Keratinocyte (primary cell): ENCODE results near the gene HOXB5. TPM values are rescaled to one million over a fixed set of nuclear protein-coding genes. Genes with fewer than 3 reads are reported as not detected.

Experiments
- DNase-seq: peaks from one replicate; pipeline ENCODE4 v3.0.0-alpha.2; 2011; ENCODE audit warnings: low read depth, missing footprints, low spot score
- FAIRE-seq: peaks from 2 replicates; lab custom pipeline; 2011; peaks lifted over from hg19 to GRCh38; lab: Jason Lieb, UNC
- H2AFZ ChIP-seq: 2 replicates; pipeline ENCODE4 v1.6.0; 2012; ENCODE audit warnings: low read length, control low read depth, inconsistent platforms; ENCODE audit not compliant: control insufficient read depth
- H3K27ac ChIP-seq: 2 replicates; pipeline ENCODE4 v1.5.1; 2011; ENCODE audit warnings: low read length; ENCODE audit not compliant: control insufficient read depth, insufficient read depth
- H3K27me3 ChIP-seq: 3 replicates; pipeline ENCODE4 v1.6.0; 2011; ENCODE audit warnings: low read length; ENCODE audit not compliant: control insufficient read depth, insufficient read depth; ENCODE audit errors: extremely low read depth
- H3K36me3 ChIP-seq, 2 experiments: 2 replicates in 1 of 2; 3 replicates in 1 of 2; pipeline ENCODE4 v1.5.1; 2011; ENCODE audit warnings: low read length in 2 of 2, mild to moderate bottlenecking in 1 of 2; ENCODE audit not compliant: control insufficient read depth in 2 of 2, insufficient read depth in 2 of 2; ENCODE audit errors: extremely low read depth in 1 of 2
- H3K4me1 ChIP-seq: 3 replicates; pipeline ENCODE4 v1.5.1; 2011; ENCODE audit warnings: low read length; ENCODE audit not compliant: control insufficient read depth, insufficient read depth; ENCODE audit errors: extremely low read depth
- H3K4me2 ChIP-seq: 3 replicates; pipeline ENCODE4 v1.6.0; 2011; ENCODE audit warnings: low read depth, low read length; ENCODE audit not compliant: control insufficient read depth, insufficient read depth; ENCODE audit errors: extremely low read depth
- H3K4me3 ChIP-seq, 3 experiments: fragments of 200-600 bp in 1 of 3; sonication (generic) in 1 of 3; 2 replicates in 2 of 3; 3 replicates in 1 of 3; pipeline ENCODE4 v1.5.1; 2011 to 2016; ENCODE audit warnings: low read length in 3 of 3, mild to moderate bottlenecking in 3 of 3, control low read depth in 2 of 3, inconsistent platforms in 1 of 3, low read depth in 1 of 3, mixed read lengths in 1 of 3, mixed run types in 1 of 3, moderate library complexity in 1 of 3; ENCODE audit not compliant: control insufficient read depth in 2 of 3, insufficient read depth in 2 of 3; ENCODE audit errors: extremely low read depth in 1 of 3
- H3K79me2 ChIP-seq: 2 replicates; pipeline ENCODE4 v1.6.0; 2012; ENCODE audit warnings: low read length; ENCODE audit not compliant: control insufficient read depth, insufficient read depth
- H3K9ac ChIP-seq: 3 replicates; pipeline ENCODE4 v1.6.0; 2011; ENCODE audit warnings: low read length; ENCODE audit not compliant: control insufficient read depth, insufficient read depth; ENCODE audit errors: extremely low read depth
- H3K9me1 ChIP-seq: 3 replicates; pipeline ENCODE4 v1.6.0; 2011; ENCODE audit warnings: low read length; ENCODE audit not compliant: control insufficient read depth, insufficient read depth; ENCODE audit errors: extremely low read depth
- H3K9me3 ChIP-seq: 2 replicates; pipeline ENCODE4 v1.5.1; 2012; ENCODE audit warnings: low read depth, low read length; ENCODE audit not compliant: control insufficient read depth
- H4K20me1 ChIP-seq: 3 replicates; pipeline ENCODE4 v1.6.0; 2011; ENCODE audit warnings: low read length; ENCODE audit not compliant: control insufficient read depth, insufficient read depth; ENCODE audit errors: extremely low read depth
- EZH2 ChIP-seq: IDR thresholded peaks from one replicate; pipeline ENCODE4 v1.6.1; 2012; ENCODE audit warnings: inconsistent platforms, mild to moderate bottlenecking, low read length, moderate library complexity
- dilution Hi-C: fragments of 300-500 bp; cut with MboI; formaldehyde crosslinking; loops from one replicate; pipeline ENCODE4 v1.7.0; 2020; ENCODE audit warnings: low sequenced_read_pairs; ENCODE audit not compliant: extremely low pct_ligation_motif_present
- polyA plus RNA-seq, 5 experiments: library from polyadenylated mRNA; depleted of rRNA in 3 of 5; stranded (reverse) in 3 of 5; stranded (forward) in 1 of 5; unstranded in 1 of 5; fragments of >200 nt; gene quantifications; 1 replicate in 1 of 5; 2 replicates in 3 of 5; 3 replicates in 1 of 5; pipeline versions ENCODE4 v1.2.1 to v1.2.3, GENCODE V29; 2011 to 2012; ENCODE audit warnings: missing spikeins in 2 of 5, low read depth in 1 of 5, low replicate concordance in 1 of 5
- TF ChIP-seq, protein P1 (sequence below), 3 experiments: IDR thresholded peaks in 1 of 3; conservative IDR thresholded peaks in 1 of 3; optimal IDR thresholded peaks in 1 of 3; 2 replicates in 2 of 3; 3 replicates in 1 of 3; pipeline versions ENCODE3 to v1.5.1; 2011; ENCODE audit warnings: low read length in 3 of 3, mild to moderate bottlenecking in 3 of 3, moderate library complexity in 2 of 3, control low read depth in 1 of 3, inconsistent platforms in 1 of 3; ENCODE audit not compliant: insufficient read depth in 2 of 3; ENCODE audit errors: extremely low read depth in 1 of 3

HOXB5 gene
- polyA plus RNA-seq, 1 donor (not counting 4 experiments of a cell fraction or from before 2014, with no cell fraction given), result not detected

DNA sequence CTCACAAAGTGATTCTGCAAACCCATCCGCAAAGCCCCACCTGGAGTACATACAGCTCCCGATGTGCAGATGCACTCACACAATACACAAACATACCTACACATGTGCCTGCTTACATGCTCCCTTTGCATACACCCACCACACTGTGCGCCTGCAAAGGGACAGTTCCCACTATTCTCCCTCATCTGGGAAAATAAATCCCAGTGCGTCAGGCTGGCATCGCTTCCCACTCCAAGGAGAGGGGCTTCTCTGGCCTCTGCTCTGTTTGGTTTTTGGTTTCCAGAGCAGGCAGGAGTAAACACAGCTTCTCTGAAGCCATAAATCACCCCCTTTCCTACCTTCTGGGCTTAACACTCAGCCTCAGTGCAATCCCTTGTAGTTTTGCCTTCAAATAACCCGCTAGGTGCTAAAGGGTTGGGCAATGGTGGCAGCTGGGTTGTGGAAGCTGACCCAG lies 30.2 kb downstream of the HOXB5 start:
- H3K36me3 ChIP-seq, result peaks cover 0 to 3% of the 10 kb centered on the region in 2 experiments
- DNase-seq (no peak), FAIRE-seq (no peak)
- H3K9ac ChIP-seq, result no peak overlapping the region
- H4K20me1 ChIP-seq, result no peaks in the 10 kb centered on the region
- no peaks in the 10 kb centered on the region for H3K9me3 ChIP-seq
- H3K79me2 ChIP-seq, result no peaks in the 10 kb centered on the region
- dilution Hi-C loops, result no loop called here
- peaks cover 51% of the 10 kb centered on the region for H3K27me3 ChIP-seq
- H3K9me1 ChIP-seq, result no peaks in the 10 kb centered on the region
- no peak overlapping the region for H3K4me3 ChIP-seq
- no peak overlapping the region for H2AFZ ChIP-seq
- H3K4me2 ChIP-seq, result peak overlapping the region; percentile 7
- H3K27ac ChIP-seq, result no peak overlapping the region
- peak; percentile 52 for TF ChIP-seq EZH2
- TF ChIP-seq, protein P1, sequence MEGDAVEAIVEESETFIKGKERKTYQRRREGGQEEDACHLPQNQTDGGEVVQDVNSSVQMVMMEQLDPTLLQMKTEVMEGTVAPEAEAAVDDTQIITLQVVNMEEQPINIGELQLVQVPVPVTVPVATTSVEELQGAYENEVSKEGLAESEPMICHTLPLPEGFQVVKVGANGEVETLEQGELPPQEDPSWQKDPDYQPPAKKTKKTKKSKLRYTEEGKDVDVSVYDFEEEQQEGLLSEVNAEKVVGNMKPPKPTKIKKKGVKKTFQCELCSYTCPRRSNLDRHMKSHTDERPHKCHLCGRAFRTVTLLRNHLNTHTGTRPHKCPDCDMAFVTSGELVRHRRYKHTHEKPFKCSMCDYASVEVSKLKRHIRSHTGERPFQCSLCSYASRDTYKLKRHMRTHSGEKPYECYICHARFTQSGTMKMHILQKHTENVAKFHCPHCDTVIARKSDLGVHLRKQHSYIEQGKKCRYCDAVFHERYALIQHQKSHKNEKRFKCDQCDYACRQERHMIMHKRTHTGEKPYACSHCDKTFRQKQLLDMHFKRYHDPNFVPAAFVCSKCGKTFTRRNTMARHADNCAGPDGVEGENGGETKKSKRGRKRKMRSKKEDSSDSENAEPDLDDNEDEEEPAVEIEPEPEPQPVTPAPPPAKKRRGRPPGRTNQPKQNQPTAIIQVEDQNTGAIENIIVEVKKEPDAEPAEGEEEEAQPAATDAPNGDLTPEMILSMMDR (optimal IDR thresholded peaks at IDR 0.05 in 1 of 3, IDR thresholded peaks at IDR 0.05 in 1 of 3, conservative IDR thresholded peaks at IDR 0.05 in 1 of 3; ENCODE audit: extremely low read depth in 1 of 3, insufficient read depth in 2 of 3, low read length in 3 of 3), result no peak
- H3K4me1 ChIP-seq, result no peaks in the 10 kb centered on the region

DNA sequence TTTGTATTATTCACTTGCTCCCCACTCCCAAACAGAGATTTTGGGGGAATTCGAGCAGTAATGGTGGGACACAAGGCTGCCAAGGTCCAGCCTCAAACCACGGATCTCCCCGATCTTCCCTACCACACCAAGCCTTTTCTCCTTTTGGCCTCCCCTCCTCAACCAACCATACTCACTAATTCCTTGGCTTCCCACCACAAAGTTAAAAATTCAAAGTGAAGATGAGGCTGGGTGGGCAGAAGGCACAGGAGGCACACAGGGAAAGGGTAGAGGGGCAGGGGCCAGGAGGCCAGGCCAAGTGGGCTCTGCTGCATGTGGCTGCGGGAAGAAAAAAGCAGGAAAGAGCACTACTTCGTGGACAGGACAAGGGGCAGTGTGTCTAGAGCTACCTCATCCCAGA lies 30.6 kb downstream of the HOXB5 start:
- dilution Hi-C loops, result no loop called here
- no peaks in the 10 kb centered on the region for H4K20me1 ChIP-seq
- H3K27me3 ChIP-seq, result peaks cover 50% of the 10 kb centered on the region
- no peak for DNase-seq
- no peak for FAIRE-seq
- H3K27ac ChIP-seq, result no peak overlapping the region
- no peak overlapping the region for H3K4me2 ChIP-seq
- peaks cover 0 to 3% of the 10 kb centered on the region in 2 experiments for H3K36me3 ChIP-seq
- no peak overlapping the region for H3K9ac ChIP-seq
- TF ChIP-seq, protein P1 (optimal IDR thresholded peaks at IDR 0.05 in 1 of 3, IDR thresholded peaks at IDR 0.05 in 1 of 3, conservative IDR thresholded peaks at IDR 0.05 in 1 of 3; ENCODE audit: extremely low read depth in 1 of 3, insufficient read depth in 2 of 3, low read length in 3 of 3), result no peak
- no peak for TF ChIP-seq EZH2
- H3K9me3 ChIP-seq, result no peaks in the 10 kb centered on the region
- H3K4me3 ChIP-seq, result no peak overlapping the region
- H3K9me1 ChIP-seq, result no peaks in the 10 kb centered on the region
- no peaks in the 10 kb centered on the region for H3K4me1 ChIP-seq
- no peaks in the 10 kb centered on the region for H3K79me2 ChIP-seq
- no peak overlapping the region for H2AFZ ChIP-seq
